ENCODE results near the gene MYMX.
"Not testable (repeated sequence)": the region's sequence is repeated elsewhere in the genome, so short reads cannot be mapped to it uniquely, and the experiment has no call there.

MYMX gene

DNA sequence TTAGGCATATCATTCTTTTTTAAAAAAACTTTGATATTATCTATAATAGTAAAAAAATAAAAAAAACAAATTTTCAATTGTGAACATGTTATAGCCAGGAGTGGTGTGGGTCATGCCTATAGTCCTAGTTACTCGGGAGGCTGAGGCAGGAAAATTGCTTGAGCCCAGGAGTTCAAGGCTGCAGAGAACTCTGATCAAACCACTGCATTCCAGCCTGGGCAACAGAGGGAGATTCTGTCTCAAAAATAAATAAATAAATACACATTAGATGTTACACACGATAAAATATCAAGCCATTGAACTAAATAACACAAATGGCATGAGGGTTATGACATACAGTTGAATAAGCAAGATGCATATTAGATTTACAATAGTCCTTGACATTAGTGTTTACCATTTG, 27.9 kb upstream of the MYMX start:
- no peak for DNase-seq

- no peak for DNase-seq
These were observed 27.5 kb upstream of the MYMX start for GRCh38 chr6:44189257-44189656.

GRCh38 chr6:44190715-44191114, 26.0 kb upstream of the MYMX start:
- no peak for DNase-seq

DNA sequence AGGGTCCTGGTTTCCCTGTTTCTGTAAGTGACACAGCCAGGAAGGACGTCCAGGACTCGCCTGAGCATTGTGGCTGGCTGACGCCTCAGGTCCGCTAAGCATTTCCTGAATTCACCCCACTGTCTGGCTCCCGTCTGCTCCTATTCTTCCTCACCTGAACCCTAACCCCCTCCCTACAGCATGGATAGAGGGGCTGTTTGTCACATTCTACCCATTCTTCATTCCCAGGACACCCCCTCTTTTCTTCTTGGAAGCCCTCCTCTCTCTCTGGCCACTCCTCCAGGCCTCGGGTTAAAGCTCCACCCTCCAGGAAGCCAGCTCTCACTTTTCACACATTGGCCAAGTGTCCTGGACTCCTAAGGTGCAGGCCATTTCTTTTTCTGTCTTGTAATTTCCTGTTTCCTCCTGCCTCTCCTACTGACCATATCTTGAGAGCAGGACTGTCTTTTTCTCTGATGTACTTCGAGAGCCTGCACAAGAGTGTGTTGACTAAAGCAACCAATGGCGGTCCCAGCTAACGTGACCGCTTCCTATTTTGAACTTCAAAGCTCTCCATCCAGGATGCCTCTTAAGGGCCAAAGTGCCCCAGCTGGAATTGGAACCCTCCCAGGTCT, 24.2 kb upstream of the MYMX start:
- peak in 1 of 2 experiments; percentile 16 for DNase-seq

- DNase-seq = no peak
These were observed 23.3 kb upstream of the MYMX start for GRCh38 chr6:44193307-44193910.

DNA sequence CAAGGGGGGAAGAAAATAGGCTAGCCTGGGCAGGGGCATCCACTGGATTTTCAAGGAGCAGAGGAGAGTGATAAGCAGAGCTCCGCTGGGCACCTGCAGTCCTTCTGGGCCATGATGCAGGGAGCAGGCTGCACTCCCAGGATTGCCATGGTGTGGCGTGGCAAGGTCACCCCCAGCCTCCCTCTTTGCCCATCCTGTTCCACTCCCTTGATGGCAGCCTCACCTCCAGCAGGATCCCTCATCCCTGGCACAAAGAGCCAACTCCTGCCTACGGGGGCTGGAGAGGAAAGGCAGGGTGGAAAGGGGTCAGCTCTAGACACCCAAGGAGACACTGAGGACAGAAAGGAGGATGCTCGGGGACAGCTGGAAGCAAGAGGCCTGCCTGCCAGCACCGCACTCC, 22.4 kb upstream of the MYMX start:
- DNase-seq = no peak

GRCh38 chr6:44196351-44196750, 20.4 kb upstream of the MYMX start:
- DNase-seq = not testable (repeated sequence)

DNA sequence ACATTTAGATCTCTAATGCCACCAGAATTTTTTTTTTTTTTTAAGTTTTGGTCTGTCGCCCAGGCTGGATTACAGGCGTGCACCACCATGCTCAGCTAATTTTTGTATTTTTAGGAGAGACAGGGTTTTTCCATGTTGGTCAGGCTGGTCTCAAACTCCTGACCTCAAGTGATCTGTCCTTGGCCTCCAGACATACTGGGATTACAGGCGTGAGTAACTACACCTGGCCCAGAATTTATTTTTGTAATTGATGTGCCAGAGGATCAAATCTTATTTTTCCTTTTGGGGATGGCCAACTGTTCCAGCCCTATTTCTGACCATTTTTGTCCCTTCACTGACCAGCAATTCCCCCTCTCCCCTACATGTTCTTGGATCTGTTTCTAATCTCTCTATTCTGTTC, 18.0 kb upstream of the MYMX start:
- no peak for DNase-seq

GRCh38 chr6:44199883-44200282, 16.8 kb upstream of the MYMX start:
- DNase-seq = no peak

- DNase-seq = no peak
These were observed 15.5 kb upstream of the MYMX start for GRCh38 chr6:44201200-44201599.

DNA sequence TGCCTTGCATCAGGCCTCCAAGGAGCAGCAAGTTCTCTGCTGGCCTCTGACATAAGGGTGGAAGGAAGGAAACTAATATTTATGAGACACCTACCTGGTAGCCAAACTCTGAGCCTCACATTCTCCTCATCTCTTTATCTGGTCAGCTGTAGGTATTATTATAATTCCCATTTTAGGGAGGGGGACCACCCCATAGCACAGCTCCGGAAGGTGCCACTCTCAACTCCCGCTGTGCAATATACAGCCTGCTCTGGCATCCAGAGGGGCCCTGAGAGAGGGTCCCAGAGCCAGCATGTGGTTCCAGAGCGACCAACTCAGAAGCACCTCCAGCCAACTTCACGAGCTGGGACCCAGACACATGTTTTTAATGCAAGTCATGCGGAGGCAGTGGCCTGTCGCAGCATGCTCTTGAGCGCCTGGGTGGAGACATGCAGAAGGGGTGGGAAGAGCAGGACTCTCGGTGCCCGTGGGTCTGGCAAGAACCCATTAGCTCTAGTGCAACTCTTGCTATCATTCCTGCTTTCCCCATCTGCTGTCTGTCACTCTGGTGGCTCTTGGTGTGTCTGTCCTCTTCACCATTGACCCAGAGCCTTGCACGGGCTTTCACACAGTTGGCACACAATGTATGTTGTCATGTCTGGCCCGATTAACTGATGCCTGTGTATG, 15.0 kb upstream of the MYMX start:
- no peak for DNase-seq

DNA sequence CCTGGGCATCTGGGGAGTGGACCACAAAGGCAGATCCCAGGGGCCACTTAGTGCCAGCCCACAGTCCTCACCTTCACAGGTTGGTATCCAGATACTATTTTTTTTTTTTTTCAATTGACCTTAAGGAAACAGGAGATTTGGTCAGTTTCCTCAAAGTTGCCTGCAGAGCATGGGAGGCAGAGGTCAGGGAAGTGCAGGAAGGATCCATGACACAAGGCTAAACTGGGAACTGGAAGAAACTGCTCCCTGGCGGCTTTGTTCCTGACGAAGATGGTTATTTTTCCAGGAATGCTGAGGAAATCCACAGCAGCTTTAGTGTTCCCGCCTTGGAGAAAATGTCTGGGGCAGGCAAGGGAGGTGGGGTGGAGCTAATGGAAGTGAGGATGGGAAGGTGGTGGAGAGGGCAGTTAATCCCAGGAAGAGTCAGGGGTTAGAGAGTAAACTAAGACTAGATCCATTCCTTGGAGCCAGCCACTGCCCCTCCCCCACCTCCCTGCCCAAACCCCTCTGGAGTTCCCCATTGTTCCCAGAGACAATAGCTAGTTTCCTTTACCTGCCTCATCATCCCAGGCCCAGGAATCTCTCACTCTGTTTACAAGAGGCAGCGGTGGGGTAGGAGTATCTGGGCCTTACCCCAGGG, 14.3 kb upstream of the MYMX start:
- no peak for DNase-seq

DNA sequence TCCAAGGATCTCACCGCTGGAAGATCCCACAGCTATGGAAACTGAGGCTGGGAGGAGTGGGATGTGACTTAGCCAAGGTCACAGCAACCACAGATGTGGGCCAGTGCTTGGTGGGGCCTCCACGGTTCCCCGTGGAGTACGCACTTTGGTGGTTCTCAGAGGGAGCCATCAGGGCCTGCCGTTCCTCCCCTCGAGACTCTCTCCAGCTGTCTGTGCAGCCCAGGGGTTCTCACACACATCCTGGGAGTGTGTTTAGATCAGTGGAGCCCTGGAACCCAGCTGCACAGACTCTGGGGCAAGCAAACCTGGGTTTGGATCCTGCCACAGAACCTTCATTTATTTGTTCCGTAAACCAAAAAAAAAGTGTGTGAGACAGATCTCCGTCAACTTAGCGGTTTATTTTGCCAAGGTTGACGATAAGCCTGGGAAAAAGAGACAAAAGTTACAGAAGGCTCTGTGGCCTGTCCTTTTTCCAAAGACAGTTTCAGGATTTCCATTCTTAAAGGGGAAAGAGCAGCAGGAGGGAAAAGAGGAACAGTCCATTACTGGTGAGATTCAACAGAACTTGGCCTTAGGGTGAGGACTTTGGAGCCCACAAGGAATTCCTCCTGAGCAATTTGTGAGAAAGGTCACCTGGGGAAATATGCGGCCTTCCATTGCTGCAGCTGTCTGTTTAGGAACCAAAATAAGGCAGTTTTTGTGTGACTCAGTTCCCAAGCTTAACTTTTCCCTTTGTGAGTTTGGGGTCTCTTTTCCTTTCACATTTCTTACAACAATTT, 13.6 kb upstream of the MYMX start:
- DNase-seq = no peak

GRCh38 chr6:44203955-44204354, 12.8 kb upstream of the MYMX start:
- DNase-seq = no peak

DNA sequence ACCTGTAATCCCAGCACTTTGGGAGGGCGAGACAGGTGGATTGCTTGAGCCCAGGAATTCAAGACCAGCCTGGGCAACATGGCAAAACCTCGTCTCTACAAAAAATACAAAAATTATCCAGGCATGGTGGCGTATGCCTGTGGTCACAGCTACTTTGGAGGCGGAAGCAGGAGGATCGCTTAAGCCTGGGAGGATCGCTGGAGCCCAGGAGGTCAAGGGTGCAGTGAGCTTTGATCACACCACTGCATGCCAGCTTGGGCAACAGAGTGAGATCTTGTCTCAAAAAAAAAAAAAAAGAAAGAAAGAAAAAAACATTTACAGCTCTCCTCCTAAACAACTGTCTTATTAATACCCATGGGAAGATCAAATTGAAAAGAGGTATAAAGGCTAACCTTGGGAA, 8.8 kb upstream of the MYMX start:
- no peak for DNase-seq

GRCh38 chr6:44211284-44211683, 5.4 kb upstream of the MYMX start:
- DNase-seq = peak; percentile 33 to 55

GRCh38 chr6:44214307-44214706, 2.4 kb upstream of the MYMX start:
- DNase-seq = no peak

- no peak for DNase-seq
These were observed 812 bp downstream of the MYMX start for GRCh38 chr6:44217332-44218143.

- DNase-seq = peak; percentile 42 to 54
These were observed 2.5 kb downstream of the MYMX start for GRCh38 chr6:44219053-44219814.

DNA sequence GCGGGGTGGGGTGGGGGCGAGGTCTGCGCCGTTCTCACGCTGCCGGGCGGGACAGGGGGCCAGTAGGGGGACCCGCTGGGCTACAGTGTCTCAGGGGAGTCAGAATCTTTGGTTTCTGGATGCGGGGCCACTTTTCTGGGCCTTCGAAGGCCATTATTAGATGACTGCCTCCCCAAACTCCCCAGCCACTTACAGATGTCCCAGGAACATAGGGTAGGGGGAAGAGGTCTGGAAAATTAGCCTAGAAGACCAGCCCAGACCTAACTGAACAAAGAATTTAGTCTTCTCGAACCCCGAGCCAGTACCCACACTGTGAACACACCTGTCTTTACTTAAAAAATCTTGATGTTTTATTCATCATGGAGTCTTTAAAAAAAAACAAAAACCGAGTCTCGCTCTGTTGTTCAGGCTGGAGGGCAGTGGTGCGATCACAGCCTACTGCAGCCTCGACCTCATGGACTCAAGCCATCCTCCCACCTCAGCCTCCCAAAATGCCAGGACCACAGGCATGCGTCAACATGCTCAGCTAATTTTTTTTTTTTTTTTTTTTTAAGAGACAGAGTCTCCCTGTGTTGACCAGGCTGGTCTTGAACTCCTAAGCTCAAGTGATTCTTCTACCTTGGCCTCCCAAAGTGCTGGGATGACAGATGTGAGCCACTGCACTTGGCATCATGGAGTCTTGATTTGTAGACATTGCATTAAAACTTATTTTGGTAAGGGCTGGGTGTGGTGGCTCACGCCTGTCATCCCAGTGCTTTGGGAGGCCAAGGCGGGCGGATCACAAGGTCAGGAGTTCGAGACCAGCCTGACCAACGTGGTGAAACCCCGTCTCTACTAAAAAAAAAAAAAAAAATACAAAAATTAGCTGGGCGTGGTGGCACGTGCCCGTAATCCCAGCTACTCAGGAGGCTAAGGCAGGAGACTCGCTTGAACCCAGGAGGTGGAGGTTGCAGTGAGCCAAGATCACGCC, 3.4 kb downstream of the MYMX start:
- no peak for DNase-seq

Data from Kasumi-1 (cell line).